Natural killer cell (primary cell): ENCODE measurements around the gene CNTN6. TPM values are rescaled to one million over a fixed set of nuclear protein-coding genes. Genes with fewer than 3 reads are reported as not detected.

Experiments
- ATAC-seq, 3 donors: fragments of 150-1000 bp in 2 of 3; fragments of 200-7000 bp in 1 of 3; cut with Tn5 transposase; 1 replicate in 1 of 3; 2 replicates in 2 of 3; pipeline ENCODE4 v1.10.0; 2021; ENCODE audit warnings: mild to moderate bottlenecking in 2 of 3, moderate library complexity in 2 of 3
- DNase-seq, 2 donors: peaks; one replicate each; pipeline versions ENCODE4 v3.0.0 to v3.0.0-alpha.2; 2013 to 2021; ENCODE audit warnings: mixed read lengths in 1 of 2
- H3K27ac ChIP-seq: one replicate; pipeline ENCODE4 v1.5.1; 2013; ENCODE audit warnings: mild to moderate bottlenecking, low read length
- H3K27me3 ChIP-seq: one replicate; pipeline ENCODE4 v1.6.1; 2013; ENCODE audit warnings: low read length; ENCODE audit not compliant: control insufficient read depth, insufficient read depth
- H3K36me3 ChIP-seq: one replicate; pipeline ENCODE4 v1.6.1; 2013; ENCODE audit warnings: low read length; ENCODE audit not compliant: control insufficient read depth, insufficient read depth
- H3K4me1 ChIP-seq: one replicate; pipeline ENCODE4 v1.6.1; 2013; ENCODE audit warnings: low read length; ENCODE audit not compliant: control insufficient read depth, insufficient read depth
- H3K4me3 ChIP-seq: one replicate; pipeline ENCODE4 v1.5.1; 2013; ENCODE audit warnings: low read length
- H3K9me3 ChIP-seq: one replicate; pipeline ENCODE4 v1.6.1; 2013; ENCODE audit warnings: low read length; ENCODE audit not compliant: control insufficient read depth, insufficient read depth
- H3K27ac Mint-ChIP-seq, 2 donors: one replicate each; pipeline ENCODE4 v1.8.0; 2022; ENCODE audit warnings: mild to moderate bottlenecking in 2 of 2, mixed read lengths in 2 of 2, moderate library complexity in 1 of 2
- H3K27me3 Mint-ChIP-seq, 2 donors: one replicate each; pipeline ENCODE4 v1.8.0; 2022; ENCODE audit warnings: low read depth in 2 of 2, mixed read lengths in 2 of 2
- H3K36me3 Mint-ChIP-seq: one replicate; pipeline ENCODE4 v1.8.0; 2022; ENCODE audit warnings: mixed read lengths
- H3K4me1 Mint-ChIP-seq, 2 donors: one replicate each; pipeline ENCODE4 v1.8.0; 2022; ENCODE audit warnings: mixed read lengths in 2 of 2
- H3K4me3 Mint-ChIP-seq: one replicate; pipeline ENCODE4 v1.8.0; 2022; ENCODE audit warnings: mild to moderate bottlenecking, moderate library complexity, mixed read lengths
- H3K9me3 Mint-ChIP-seq, 2 donors: one replicate each; pipeline ENCODE4 v1.8.0; 2022; ENCODE audit warnings: mixed read lengths in 2 of 2
- WGBS: methylation state at CpG from one replicate; pipeline ENCODE4 v1.1.7; 2013; ENCODE audit warnings: missing lambda C conversion rate; ENCODE audit not compliant: insufficient coverage; 5-methylcytosine and 5-hydroxymethylcytosine counted together
- intact Hi-C: fragments of 100-400 bp; cut with micrococcal nuclease; formaldehyde crosslinking; loops from one replicate; pipeline ENCODE4 v1.14.2; 2022
- total RNA-seq, 4 donors: library from RNA; stranded (reverse); fragments of 120-200 nt in 1 of 4; gene quantifications; one replicate each; pipeline versions ENCODE4 v1.2.3 to v1.2.4, GENCODE V29; 2013 to 2022
- TF ChIP-seq, protein P1 (sequence below): fragments of 200-600 bp; IDR thresholded peaks from one replicate; pipeline ENCODE4 v1.8.0; 2022; ENCODE audit warnings: antibody characterized with exemption

Gene CNTN6
- total RNA-seq, 3 donors from 2014 or later (not counting 1 experiment from before 2014, with no cell fraction given) = not detected

DNA sequence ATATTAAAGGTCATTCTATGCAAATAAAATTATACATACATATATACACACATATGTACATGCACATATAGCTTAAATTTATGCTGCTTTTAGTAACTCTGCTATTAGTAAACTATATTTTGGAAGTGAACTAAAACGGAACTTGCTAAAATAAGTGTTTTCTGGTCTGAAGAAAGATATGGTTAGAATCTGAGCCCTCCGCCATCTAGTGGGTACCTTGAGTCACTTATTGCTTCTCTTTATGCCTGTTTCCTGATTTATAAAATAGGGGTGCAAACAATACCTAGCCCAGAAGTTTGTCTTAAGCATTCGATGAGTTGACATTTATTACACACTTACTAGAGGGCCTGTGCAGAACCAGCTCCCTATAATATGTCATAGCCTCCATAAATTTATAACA, 255.7 kb downstream of the CNTN6 start:
- H3K36me3 ChIP-seq = no peaks in the 10 kb centered on the region
- H3K27ac ChIP-seq = no peak overlapping the region
- H3K27me3 ChIP-seq = no peaks in the 10 kb centered on the region
- Mint-ChIP-seq H3K27me3 (no peaks in the 10 kb centered on the region), H3K4me3 (no peak overlapping the region), H3K9me3 (peaks cover 5 to 7% of the 10 kb centered on the region in 2 donors), H3K4me1 (no peaks in the 10 kb centered on the region), H3K27ac (no peak overlapping the region), H3K36me3 (no peaks in the 10 kb centered on the region)
- intact Hi-C loops = no loop called here
- no peak for ATAC-seq
- H3K4me1 ChIP-seq = no peaks in the 10 kb centered on the region
- TF ChIP-seq, protein P1, sequence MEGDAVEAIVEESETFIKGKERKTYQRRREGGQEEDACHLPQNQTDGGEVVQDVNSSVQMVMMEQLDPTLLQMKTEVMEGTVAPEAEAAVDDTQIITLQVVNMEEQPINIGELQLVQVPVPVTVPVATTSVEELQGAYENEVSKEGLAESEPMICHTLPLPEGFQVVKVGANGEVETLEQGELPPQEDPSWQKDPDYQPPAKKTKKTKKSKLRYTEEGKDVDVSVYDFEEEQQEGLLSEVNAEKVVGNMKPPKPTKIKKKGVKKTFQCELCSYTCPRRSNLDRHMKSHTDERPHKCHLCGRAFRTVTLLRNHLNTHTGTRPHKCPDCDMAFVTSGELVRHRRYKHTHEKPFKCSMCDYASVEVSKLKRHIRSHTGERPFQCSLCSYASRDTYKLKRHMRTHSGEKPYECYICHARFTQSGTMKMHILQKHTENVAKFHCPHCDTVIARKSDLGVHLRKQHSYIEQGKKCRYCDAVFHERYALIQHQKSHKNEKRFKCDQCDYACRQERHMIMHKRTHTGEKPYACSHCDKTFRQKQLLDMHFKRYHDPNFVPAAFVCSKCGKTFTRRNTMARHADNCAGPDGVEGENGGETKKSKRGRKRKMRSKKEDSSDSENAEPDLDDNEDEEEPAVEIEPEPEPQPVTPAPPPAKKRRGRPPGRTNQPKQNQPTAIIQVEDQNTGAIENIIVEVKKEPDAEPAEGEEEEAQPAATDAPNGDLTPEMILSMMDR = no peak
- H3K9me3 ChIP-seq = peaks cover 5% of the 10 kb centered on the region
- 80% methylated on average over 2 of the region's 3 CpGs for WGBS
- H3K4me3 ChIP-seq = no peak overlapping the region
- no peak for DNase-seq

DNA sequence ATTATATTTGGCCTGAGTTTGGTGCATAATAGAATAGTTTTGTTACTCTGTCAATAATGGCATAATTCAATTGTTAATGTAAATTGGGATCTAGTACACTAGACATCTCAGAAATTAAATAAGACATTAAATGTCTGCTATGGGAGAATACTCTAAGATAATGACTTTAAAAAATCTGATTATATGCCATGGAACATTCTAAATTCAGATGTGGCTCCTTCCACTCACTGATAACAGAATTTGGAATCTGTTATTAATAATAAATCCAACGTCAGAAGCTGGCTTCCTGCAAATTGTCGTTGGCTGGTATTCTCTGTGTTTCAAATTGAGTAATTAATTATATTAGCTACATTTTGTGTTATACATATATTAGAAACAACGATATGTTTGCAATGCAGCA, 258.1 kb downstream of the CNTN6 start:
- peaks cover 5% of the 10 kb centered on the region for H3K9me3 ChIP-seq
- no peak overlapping the region for H3K4me3 ChIP-seq
- ATAC-seq (no peak), DNase-seq (no peak)
- H3K27me3 ChIP-seq = no peaks in the 10 kb centered on the region
- Mint-ChIP-seq H3K27me3 (no peaks in the 10 kb centered on the region), H3K36me3 (peaks cover 4% of the 10 kb centered on the region), H3K9me3 (peaks cover 10 to 11% of the 10 kb centered on the region in 2 donors), H3K4me1 (no peaks in the 10 kb centered on the region), H3K27ac (no peak overlapping the region), H3K4me3 (no peak overlapping the region)
- no peak overlapping the region for H3K27ac ChIP-seq
- TF ChIP-seq, protein P1 = no peak
- intact Hi-C loops = no loop called here
- H3K4me1 ChIP-seq = no peaks in the 10 kb centered on the region
- WGBS = no CpG with 5 or more reads among the region's 3 CpGs
- no peaks in the 10 kb centered on the region for H3K36me3 ChIP-seq

DNA sequence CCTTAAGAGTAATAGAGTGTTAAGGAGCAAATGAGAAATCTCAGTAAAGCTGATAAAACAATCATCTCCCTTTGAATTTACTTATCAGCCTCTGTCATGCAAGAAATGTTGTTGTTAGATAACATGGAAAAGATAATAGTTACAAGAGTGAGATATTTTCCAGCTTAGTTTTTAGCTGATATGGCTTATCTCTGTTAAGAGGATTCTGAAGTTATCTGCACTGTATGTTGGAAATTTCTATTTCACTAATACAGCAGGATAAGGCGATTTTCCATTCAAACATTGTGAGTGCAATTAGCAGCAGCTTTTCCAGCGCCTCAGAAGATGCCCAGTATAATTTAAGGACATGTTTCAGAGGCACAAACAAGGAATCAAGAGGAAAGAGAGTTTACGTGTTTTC, 262.9 kb downstream of the CNTN6 start:
- DNase-seq (no peak), ATAC-seq (no peak)
- TF ChIP-seq, protein P1 = no peak
- no peaks in the 10 kb centered on the region for H3K4me1 Mint-ChIP-seq
- WGBS = 60% methylated on average over 2 of the region's 3 CpGs
- H3K9me3 Mint-ChIP-seq = peaks cover 11 to 13% of the 10 kb centered on the region in 2 donors
- intact Hi-C loops = no loop called here
- H3K27ac Mint-ChIP-seq = no peak overlapping the region
- Histone ChIP-seq H3K4me3 (no peak overlapping the region), H3K27me3 (no peaks in the 10 kb centered on the region), H3K4me1 (no peaks in the 10 kb centered on the region), H3K9me3 (no peaks in the 10 kb centered on the region), H3K27ac (no peak overlapping the region), H3K36me3 (no peaks in the 10 kb centered on the region)
- H3K27me3 Mint-ChIP-seq = no peaks in the 10 kb centered on the region
- peaks cover 7% of the 10 kb centered on the region for H3K36me3 Mint-ChIP-seq
- H3K4me3 Mint-ChIP-seq = no peak overlapping the region

DNA sequence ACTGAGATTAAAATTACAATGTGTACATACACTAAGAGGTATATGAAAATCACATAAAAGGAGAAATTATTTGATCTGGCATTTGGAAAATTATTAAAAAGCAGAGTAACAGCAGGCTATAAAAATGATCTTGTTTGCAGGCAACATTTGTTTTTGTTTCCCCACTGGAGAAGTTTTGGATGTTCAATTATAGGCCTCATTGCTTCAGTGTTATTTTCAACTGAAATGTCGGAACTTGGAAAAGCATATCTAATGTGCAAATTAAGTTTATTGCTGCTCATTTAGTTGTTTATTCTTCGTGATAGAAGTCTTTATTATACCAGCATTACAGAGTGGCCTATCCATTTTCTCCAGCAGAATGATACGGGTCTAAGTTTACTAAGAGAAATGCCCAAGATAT, 263.3 kb downstream of the CNTN6 start:
- Mint-ChIP-seq H3K36me3 (peaks cover 11% of the 10 kb centered on the region), H3K4me1 (no peaks in the 10 kb centered on the region), H3K9me3 (peaks cover 12 to 18% of the 10 kb centered on the region in 2 donors), H3K27ac (no peak overlapping the region), H3K4me3 (no peak overlapping the region), H3K27me3 (no peaks in the 10 kb centered on the region)
- Histone ChIP-seq H3K4me1 (no peaks in the 10 kb centered on the region), H3K4me3 (no peak overlapping the region), H3K36me3 (no peaks in the 10 kb centered on the region), H3K9me3 (no peaks in the 10 kb centered on the region), H3K27me3 (no peaks in the 10 kb centered on the region), H3K27ac (no peak overlapping the region)
- ATAC-seq = no peak
- no peak for DNase-seq
- intact Hi-C loops = no loop called here
- 85% methylated on average over 3 of the region's 3 CpGs for WGBS
- TF ChIP-seq, protein P1 = no peak
